Gastroesophageal sphincter (tissue), 3 donors: ENCODE data around the gene YJU2.

Experiments
- CTCF ChIP-seq, 4 experiments: fragments of 200-600 bp in 2 of 4; fragments of 450-650 bp in 2 of 4; sonication (generic) in 1 of 4; IDR thresholded peaks; one replicate each; pipeline ENCODE4 v1.5.1; 2017 to 2019; ENCODE audit warnings: antibody characterized with exemption in 4 of 4, mild to moderate bottlenecking in 2 of 4, moderate library complexity in 2 of 4
- POLR2A ChIP-seq, 2 donors: fragments of 450-650 bp; IDR thresholded peaks; one replicate each; pipeline ENCODE4 v1.6.1; 2017; ENCODE audit warnings: antibody characterized with exemption in 2 of 2, mild to moderate bottlenecking in 2 of 2, moderate library complexity in 1 of 2
- POLR2AphosphoS5 ChIP-seq: sonication (generic); formaldehyde crosslinking; IDR thresholded peaks from one replicate; pipeline ENCODE4 v1.6.1; 2017; ENCODE audit warnings: antibody characterized with exemption

DNA sequence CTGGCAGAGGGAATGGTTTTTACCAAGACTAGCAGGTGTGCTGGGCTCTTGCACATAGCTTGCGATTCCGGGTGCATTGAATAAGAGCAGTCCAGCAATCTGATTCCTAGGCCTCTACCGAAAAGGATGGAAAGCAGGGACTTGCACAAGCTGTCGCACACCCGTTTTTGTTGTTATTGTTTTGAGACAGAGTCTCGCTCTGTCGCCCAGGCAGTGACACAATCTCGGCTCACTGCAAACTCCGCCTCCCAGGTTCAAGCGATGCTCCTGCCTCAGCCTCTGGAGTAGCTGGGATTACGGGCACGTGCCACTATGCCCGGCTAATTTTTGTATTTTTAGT is 12.0 kb upstream of the YJU2 start:
- no peak for TF ChIP-seq CTCF (IDR thresholded peaks at IDR 0.05)
- TF ChIP-seq POLR2A (IDR thresholded peaks at IDR 0.05), result no peak
- no peak for TF ChIP-seq POLR2AphosphoS5
